ENCODE data around the gene MMP2.
A peak's percentile ranks its signal among the peaks of the same experiment; 100 is the strongest.

- TF ChIP-seq CTCF (tag by site-specific recombination; IDR thresholded peaks at IDR 0.05) (peak; percentile 98), ZNF157 (tag by site-specific recombination; IDR thresholded peaks at IDR 0.05) (no peak), ZNF510 (tag by site-specific recombination; IDR thresholded peaks at IDR 0.05; ENCODE audit: insufficient replicate concordance) (no peak), ZNF239 (tag by site-specific recombination; IDR thresholded peaks at IDR 0.05) (no peak), ZNF366 (tag by site-specific recombination; conservative IDR thresholded peaks at IDR 0.05) (no peak), ZNF530 (tag by site-specific recombination; IDR thresholded peaks at IDR 0.05; ENCODE audit: low read depth) (no peak), ZNF501 (tag by site-specific recombination; IDR thresholded peaks at IDR 0.05) (no peak), PRDM10 (tag by site-specific recombination; IDR thresholded peaks at IDR 0.05) (no peak), ATF2 (tag by site-specific recombination; IDR thresholded peaks at IDR 0.05; ENCODE audit: low read depth) (no peak), REST (tag by site-specific recombination; IDR thresholded peaks at IDR 0.05) (no peak), ZNF792 (tag by site-specific recombination; IDR thresholded peaks at IDR 0.05) (no peak), YY1 (tag by site-specific recombination; IDR thresholded peaks at IDR 0.05) (no peak), ZNF114 (tag by site-specific recombination; IDR thresholded peaks at IDR 0.05) (no peak), OVOL3 (tag by site-specific recombination; IDR thresholded peaks at IDR 0.05) (no peak)
Measured at GRCh38 chr16:55465077-55465896, 13.7 kb upstream of the MMP2 start.

Data from HEK293 (cell line).